ENCODE results near the gene RALGPS1.
A peak's percentile ranks its signal among the peaks of the same experiment; 100 is the strongest.

The RALGPS1 gene

DNA sequence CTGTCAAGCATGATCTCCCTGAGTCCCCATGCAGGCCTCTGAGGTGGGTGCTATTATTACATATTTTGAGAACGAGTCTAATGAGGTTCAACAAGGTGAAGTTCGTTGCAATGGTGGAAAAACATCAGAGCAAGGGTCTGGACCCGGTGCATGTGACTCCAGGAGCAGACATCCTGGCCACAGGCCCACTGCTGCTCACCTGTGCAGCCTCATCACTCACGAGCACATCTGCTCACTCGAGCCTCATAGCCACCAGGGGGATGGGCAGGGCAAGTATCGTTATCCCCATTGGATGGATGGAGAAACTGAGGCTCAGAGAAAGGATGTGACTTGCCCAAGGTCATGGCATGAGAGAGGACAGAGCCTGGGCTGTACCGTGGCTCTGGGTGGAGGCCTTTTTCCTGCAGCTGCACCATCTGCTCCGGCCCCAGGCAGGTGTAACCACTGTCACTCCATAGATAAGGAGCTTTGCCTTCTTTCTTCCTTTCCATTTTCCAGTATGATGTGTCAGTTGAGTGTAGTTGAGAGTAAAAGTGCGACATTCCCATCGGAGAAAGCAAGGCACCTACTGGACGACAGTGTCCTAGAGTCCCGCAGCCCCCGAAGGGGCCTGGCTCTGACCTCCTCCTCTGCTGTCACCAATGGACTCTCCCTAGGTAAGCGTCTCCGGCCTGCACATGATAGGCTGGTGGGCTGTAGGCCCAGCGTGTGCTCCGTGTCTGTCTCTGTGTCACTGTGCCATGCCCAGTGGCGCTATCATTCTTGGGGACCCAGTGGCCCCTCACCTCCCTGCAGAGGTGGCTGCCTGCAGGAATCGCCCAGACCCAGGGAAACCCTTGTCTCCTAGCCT is 281.6 kb downstream of the RALGPS1 start:
- DNase-seq = no peak

GRCh38 chr9:127196826-127197145 is 282.2 kb downstream of the RALGPS1 start:
- DNase-seq = no peak

DNA sequence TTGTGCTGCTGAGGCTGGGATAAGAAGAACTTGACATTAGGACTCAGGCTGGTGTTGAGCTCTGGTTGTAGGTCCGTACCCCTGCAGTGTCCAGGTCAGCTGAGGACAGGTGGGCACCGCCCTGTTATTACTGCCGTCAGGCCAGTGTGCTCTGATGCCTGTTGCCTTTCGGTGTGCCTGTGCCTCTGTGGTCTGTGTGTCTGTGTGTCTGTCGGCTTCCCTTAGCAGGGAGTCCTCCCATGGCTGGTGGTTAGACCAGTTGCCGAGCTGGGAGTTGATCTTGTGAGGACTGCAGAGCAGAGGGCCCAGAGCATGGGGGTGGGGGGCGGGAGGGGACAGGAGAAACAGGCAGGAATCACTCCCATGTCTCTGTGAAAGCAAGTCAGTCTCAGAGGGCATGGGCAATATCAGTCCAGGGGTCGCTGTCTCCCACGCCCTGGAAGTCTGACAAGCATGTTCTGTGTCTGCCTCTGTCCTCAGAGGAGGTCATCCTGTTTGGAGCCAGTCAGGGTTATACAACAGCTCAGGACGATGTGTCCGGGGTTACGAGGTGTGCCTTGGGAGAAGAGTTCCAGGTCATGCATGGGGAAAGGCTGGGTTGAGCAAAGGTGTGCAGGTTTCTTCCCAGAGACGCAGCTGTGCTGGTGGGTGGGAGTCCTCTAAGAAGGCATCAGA is 282.7 kb downstream of the RALGPS1 start:
- DNase-seq = no peak

GRCh38 chr9:127197861-127198430 is 283.4 kb downstream of the RALGPS1 start:
- no peak for DNase-seq

GRCh38 chr9:127198587-127198986 is 284.0 kb downstream of the RALGPS1 start:
- no peak for DNase-seq

GRCh38 chr9:127199001-127199791 is 284.6 kb downstream of the RALGPS1 start:
- DNase-seq = peak; percentile 70

DNA sequence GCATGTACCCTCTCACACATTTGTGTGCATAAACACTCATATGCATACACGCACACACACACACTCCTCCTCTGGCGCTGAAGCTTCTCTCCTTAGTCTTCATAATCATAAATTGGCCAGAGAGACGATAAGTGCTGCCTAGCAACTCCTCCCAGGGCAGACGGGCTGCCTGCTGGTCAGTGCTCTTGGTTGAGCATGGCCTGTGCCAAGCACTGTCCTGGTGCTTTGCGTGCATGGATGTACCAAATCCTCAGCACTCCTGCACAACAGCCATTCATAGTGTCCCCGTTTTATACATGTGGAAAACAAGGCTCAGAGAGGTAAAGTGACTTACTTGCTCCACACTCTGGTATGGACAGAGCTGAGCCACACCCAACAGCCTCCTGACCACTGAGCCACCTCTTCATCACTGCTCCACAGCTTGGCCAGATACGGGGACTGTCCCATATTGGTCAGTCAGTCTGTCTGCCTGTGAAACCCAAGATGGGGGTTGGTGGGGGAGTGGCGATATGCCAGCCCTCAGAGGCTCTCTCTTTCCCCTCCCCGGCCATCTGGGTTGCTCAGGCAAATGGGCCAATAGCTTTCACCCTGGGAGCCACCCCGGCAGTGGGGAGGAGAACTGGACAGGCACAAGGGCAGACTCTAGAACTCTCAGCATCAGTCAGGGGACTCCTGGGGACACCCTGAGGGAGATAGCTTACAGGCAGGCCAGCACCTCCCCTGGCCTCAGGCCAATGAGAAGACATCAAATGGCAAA is 285.7 kb downstream of the RALGPS1 start:
- no peak for DNase-seq

- DNase-seq = no peak
Measured at GRCh38 chr9:127201071-127201541, 286.5 kb downstream of the RALGPS1 start.

GRCh38 chr9:127201731-127202130 is 287.1 kb downstream of the RALGPS1 start:
- DNase-seq = no peak

DNA sequence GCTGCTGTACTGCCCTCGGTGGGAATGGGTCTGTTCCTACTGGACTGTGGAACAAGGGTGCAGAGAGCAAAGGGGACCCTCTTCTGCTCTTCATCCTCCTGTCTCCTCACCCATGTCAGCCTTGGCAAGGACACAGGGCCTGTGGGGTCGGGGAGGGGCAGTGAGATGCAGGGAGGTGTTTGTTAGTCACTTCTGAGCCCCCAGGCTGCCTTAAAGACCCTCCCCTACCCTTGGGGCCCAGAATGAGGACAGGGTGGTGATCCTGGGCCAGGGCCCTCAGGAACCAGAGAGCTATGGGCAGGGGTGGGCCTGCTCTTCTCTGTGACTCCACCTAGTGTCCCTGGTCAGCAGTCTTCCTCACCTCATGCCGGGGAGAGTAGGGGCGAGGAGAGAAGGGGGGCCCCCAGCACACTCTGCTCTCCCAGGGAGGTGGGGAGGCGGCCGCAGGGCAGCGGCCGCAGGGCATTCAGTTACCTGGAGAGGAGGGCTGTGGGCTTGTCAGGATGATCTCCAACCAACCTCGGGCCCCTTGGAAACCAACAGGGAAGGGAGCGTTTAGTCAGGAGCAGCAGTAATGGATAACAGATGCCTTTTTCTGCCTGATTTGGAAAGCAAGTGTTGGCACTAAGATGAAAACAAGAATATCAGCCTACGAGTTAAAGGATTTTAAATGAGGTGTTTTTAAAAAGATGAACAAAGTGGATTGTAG is 288.0 kb downstream of the RALGPS1 start:
- no peak for DNase-seq

DNA sequence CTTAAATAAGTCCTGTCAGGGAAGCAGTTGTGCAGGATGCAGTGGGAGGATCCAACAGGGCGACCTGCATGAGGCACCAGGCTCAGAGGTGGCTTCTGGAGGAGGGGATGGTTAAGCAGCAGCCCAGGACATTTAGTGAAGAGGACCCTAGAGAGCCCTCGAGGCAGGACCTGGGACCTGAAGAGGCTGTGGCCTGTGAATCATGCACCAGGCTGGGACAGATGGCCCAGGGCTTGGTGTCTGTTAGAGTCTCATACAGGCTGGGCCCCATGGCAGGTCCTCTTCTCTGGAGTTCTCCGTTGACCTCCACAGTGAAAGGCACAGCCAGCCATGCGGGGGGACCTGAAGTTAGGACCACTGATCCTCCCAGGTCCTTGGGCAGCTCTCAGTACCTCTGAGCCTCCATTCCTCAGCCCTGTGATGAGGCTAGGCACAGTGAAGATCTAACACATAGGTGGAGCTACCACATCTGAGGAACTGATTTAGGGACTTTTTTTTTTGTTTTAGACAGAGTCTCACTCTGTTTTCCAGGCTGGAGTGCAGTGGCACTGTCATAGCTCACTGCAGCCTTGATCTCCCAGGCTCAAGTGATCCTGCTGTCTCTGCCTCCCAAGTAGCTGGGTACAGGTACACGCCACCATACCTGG is 289.2 kb downstream of the RALGPS1 start:
- no peak for DNase-seq

GRCh38 chr9:127204771-127205470 is 290.3 kb downstream of the RALGPS1 start:
- peak; percentile 25 for DNase-seq

DNA sequence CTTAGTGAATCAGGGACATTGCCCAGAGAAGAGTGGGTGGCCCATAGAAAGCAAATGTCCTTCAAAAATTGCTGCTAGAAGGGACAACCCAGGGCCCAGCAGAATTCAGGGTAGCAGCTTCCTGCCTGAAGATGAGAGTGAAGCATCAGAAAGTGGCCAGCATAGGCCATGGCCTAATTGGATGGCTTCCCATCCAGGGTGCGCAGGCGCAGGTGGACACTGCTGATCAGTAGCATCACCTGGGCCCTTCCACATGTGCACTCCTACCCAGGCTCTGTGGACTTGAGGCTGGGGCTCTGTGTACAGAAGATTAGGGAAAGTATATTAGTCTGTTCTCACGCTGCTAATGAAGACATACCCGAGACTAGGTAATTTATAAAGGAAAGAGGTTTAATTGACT is 291.4 kb downstream of the RALGPS1 start:
- no peak for DNase-seq

DNA sequence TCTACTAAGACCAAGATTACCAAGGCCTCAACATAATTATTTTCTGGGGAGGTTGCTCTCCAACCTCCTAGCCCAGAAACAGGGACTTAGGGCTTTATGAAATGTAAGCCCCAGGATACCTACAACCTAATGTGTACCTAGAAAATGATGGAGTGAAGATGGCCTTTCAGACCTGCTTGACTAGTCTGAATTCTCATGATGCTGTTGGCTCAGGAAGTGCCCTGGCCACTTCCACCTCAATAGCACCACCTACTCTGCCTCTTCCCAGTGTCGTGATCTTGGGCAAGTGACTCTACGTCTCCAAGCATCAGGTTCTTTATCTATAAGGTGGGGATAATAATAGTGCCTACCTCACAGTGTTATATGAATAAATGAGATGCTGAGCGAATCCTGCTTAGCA is 292.1 kb downstream of the RALGPS1 start:
- DNase-seq = no peak

DNA sequence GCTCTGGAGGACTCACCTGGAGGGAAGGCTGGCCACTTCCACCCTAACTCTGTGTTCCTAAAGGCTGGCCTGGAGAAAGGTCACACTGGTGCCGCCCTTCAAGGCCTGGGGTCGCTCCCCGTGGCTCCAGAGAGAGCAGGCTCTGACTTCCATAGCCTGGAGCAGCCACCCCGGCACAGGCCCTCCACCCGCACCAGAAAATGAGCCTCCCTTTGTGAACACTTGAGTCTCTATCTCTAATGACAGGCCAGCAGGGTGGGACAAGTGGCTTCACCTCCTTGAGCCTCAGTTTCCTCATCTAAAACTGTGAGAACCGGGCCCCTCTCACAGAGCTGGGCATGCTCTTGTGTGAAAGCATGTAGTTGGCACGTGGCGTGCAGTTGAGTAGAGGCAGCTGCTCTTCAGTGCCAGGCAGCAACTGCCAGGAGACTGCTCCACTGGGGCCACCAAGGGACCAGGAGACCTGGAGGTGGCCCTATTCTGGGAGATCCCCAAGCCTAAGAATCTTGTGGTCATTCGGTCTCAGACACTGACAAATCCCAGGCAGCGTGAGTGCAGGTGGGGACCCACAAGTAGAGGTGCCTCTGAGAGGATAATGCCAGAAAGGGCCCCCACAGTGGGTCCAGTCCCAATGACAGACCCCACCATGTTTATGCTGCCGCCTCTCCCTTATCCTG is 293.3 kb downstream of the RALGPS1 start:
- DNase-seq = no peak

DNA sequence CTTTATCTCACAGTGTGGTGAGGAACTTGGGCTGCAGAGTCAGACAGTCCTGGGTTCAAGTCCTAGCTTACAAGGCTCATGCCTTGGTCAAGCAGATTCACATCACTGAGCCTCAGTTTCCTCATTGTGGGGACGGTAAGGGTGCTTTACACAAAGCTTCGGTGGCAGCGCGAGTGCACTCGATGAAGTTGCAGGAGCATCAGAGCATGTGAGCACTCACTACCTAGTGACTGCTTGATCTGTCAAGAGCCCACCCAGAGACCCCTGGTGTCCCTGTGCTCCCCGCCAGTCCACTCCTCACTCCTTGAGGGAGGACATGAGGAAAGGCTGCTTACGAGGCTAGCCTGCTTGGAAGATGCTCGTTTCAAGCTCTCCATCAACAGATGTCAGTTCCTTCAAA is 293.8 kb downstream of the RALGPS1 start:
- DNase-seq = no peak

GRCh38 chr9:127209220-127209619 is 294.6 kb downstream of the RALGPS1 start:
- DNase-seq = no peak

GRCh38 chr9:127209948-127210640 is 295.5 kb downstream of the RALGPS1 start:
- DNase-seq = no peak

Data from HCEC 1CT (cell line).